H9 (cell line): ENCODE results near the gene ATP6V1C2. TPM values are rescaled to one million over a fixed set of nuclear protein-coding genes. Genes with fewer than 3 reads are reported as not detected.

Source experiments
- DNase-seq: peaks from one replicate; pipeline ENCODE4 v3.0.0-alpha.2; 2017
- H2AFZ ChIP-seq: one replicate; pipeline ENCODE4 v1.6.1; 2013; ENCODE audit warnings: mild to moderate bottlenecking, low read length, control low read depth, moderate library complexity
- H2AK5ac ChIP-seq: 2 replicates; pipeline ENCODE4 v1.6.1; 2013; ENCODE audit warnings: low read length, control low read depth, mixed read lengths; ENCODE audit not compliant: insufficient read length
- H2BK120ac ChIP-seq: one replicate; pipeline ENCODE4 v1.6.1; 2013; ENCODE audit warnings: low read depth, mild to moderate bottlenecking, low read length, control low read depth, inconsistent platforms; ENCODE audit not compliant: poor library complexity, severe bottlenecking
- H2BK12ac ChIP-seq: 2 replicates; pipeline ENCODE4 v1.6.1; 2013; ENCODE audit warnings: low read length, control low read depth, mixed read lengths, low read depth; ENCODE audit not compliant: insufficient read length
- H2BK15ac ChIP-seq: 2 replicates; pipeline ENCODE4 v1.6.1; 2013; ENCODE audit warnings: low read depth, low read length, control low read depth
- H2BK20ac ChIP-seq: one replicate; pipeline ENCODE4 v1.6.1; 2013; ENCODE audit warnings: low read depth, mild to moderate bottlenecking, low read length, control low read depth, inconsistent platforms; ENCODE audit not compliant: poor library complexity, severe bottlenecking
- H2BK5ac ChIP-seq: 2 replicates; pipeline ENCODE4 v1.6.1; 2013; ENCODE audit warnings: low read length, control low read depth, mixed read lengths; ENCODE audit not compliant: insufficient read length
- H3K14ac ChIP-seq: 2 replicates; pipeline ENCODE4 v1.6.1; 2013; ENCODE audit warnings: low read length, control low read depth; ENCODE audit not compliant: insufficient read depth
- H3K18ac ChIP-seq: 2 replicates; pipeline ENCODE4 v1.6.1; 2013; ENCODE audit warnings: low read depth, mild to moderate bottlenecking, mixed read lengths, low read length, control low read depth; ENCODE audit not compliant: insufficient read length
- H3K23ac ChIP-seq: 2 replicates; pipeline ENCODE4 v1.6.1; 2013; ENCODE audit warnings: low read length, control low read depth, mixed read lengths, low read depth; ENCODE audit not compliant: insufficient read length
- H3K23me2 ChIP-seq: 2 replicates; pipeline ENCODE4 v1.6.1; 2013; ENCODE audit warnings: low read depth, mild to moderate bottlenecking, mixed read lengths, low read length, control low read depth; ENCODE audit not compliant: insufficient read length, poor library complexity, severe bottlenecking
- H3K27ac ChIP-seq: 2 replicates; pipeline ENCODE4 v1.5.1; 2013; ENCODE audit warnings: low read length, control low read depth, mixed read lengths, low read depth; ENCODE audit not compliant: insufficient read length
- H3K27me3 ChIP-seq: 2 replicates; pipeline ENCODE4 v1.6.1; 2013; ENCODE audit warnings: low read length, control low read depth, inconsistent platforms; ENCODE audit not compliant: insufficient read depth
- H3K4ac ChIP-seq: 2 replicates; pipeline ENCODE4 v1.6.1; 2013; ENCODE audit warnings: low read depth, mild to moderate bottlenecking, control low read depth, inconsistent platforms, low read length, moderate library complexity
- H3K4me1 ChIP-seq: 2 replicates; pipeline ENCODE4 v1.6.1; 2013; ENCODE audit warnings: low read length, control low read depth, inconsistent platforms; ENCODE audit not compliant: insufficient read depth
- H3K4me2 ChIP-seq: 2 replicates; pipeline ENCODE4 v1.6.1; 2013; ENCODE audit warnings: low read length, control low read depth, mixed read lengths; ENCODE audit not compliant: insufficient read length, insufficient read depth
- H3K56ac ChIP-seq: 2 replicates; pipeline ENCODE4 v1.6.1; 2013; ENCODE audit warnings: low read depth, mild to moderate bottlenecking, mixed read lengths, low read length, control low read depth; ENCODE audit not compliant: insufficient read length
- H3K79me1 ChIP-seq: 2 replicates; pipeline ENCODE4 v1.6.1; 2013; ENCODE audit warnings: low read depth, mild to moderate bottlenecking, moderate library complexity, low read length, control low read depth, inconsistent platforms; ENCODE audit not compliant: insufficient read depth, poor library complexity, severe bottlenecking
- H3K79me2 ChIP-seq: 2 replicates; pipeline ENCODE4 v1.6.1; 2013; ENCODE audit warnings: low read length, control low read depth, inconsistent platforms; ENCODE audit not compliant: insufficient read depth
- H3K9ac ChIP-seq: 2 replicates; pipeline ENCODE4 v1.6.1; 2013; ENCODE audit warnings: low read length, control low read depth, mixed read lengths; ENCODE audit not compliant: insufficient read length; ENCODE audit errors: extremely low read depth
- H3K9me3 ChIP-seq: one replicate; pipeline ENCODE4 v1.6.1; 2013; ENCODE audit warnings: low read depth, low read length, inconsistent platforms; ENCODE audit not compliant: control insufficient read depth
- H3T11ph ChIP-seq: one replicate; pipeline ENCODE4 v1.6.1; 2013; ENCODE audit warnings: mild to moderate bottlenecking, low read length, control low read depth, inconsistent platforms
- H4K20me1 ChIP-seq: one replicate; pipeline ENCODE4 v1.6.1; 2013; ENCODE audit not compliant: control insufficient read depth, insufficient read length, insufficient read depth
- H4K5ac ChIP-seq: 2 replicates; pipeline ENCODE4 v1.6.1; 2013; ENCODE audit warnings: low read depth, mild to moderate bottlenecking, mixed read lengths, low read length, control low read depth; ENCODE audit not compliant: insufficient read length
- H4K8ac ChIP-seq: replicated peaks from 2 replicates; pipeline ENCODE4 v1.6.1; 2013; ENCODE audit warnings: low read length, control low read depth, mixed read lengths, low read depth; ENCODE audit not compliant: insufficient read length
- H4K91ac ChIP-seq: 2 replicates; pipeline ENCODE4 v1.6.1; 2013; ENCODE audit warnings: low read depth, mild to moderate bottlenecking, moderate library complexity, mixed read lengths, low read length, control low read depth; ENCODE audit not compliant: insufficient read length
- H3K27ac Mint-ChIP-seq, 3 experiments: 2 replicates in 2 of 3; 3 replicates in 1 of 3; pipeline ENCODE4 v1.8.0; 2020 to 2021; ENCODE audit warnings: mixed read lengths in 3 of 3, mild to moderate bottlenecking in 1 of 3, moderate library complexity in 1 of 3
- H3K27me3 Mint-ChIP-seq: 2 replicates; pipeline ENCODE4 v1.8.0; 2021; ENCODE audit warnings: low read depth, mild to moderate bottlenecking, moderate library complexity, mixed read lengths
- H3K36me3 Mint-ChIP-seq, 3 experiments: 2 replicates in 2 of 3; 3 replicates in 1 of 3; pipeline ENCODE4 v1.8.0; 2020 to 2021; ENCODE audit warnings: low read depth in 3 of 3, mixed read lengths in 3 of 3; ENCODE audit not compliant: insufficient read depth in 1 of 3
- H3K4me1 Mint-ChIP-seq, 2 experiments: 2 replicates each; pipeline ENCODE4 v1.8.0; 2020; ENCODE audit warnings: mixed read lengths in 2 of 2
- H3K4me3 Mint-ChIP-seq, 2 experiments: 2 replicates in 1 of 2; 3 replicates in 1 of 2; pipeline ENCODE4 v1.8.0; 2020 to 2021; ENCODE audit warnings: mild to moderate bottlenecking in 2 of 2, mixed read lengths in 2 of 2, moderate library complexity in 1 of 2
- H3K9me3 Mint-ChIP-seq, 2 experiments: 2 replicates in 1 of 2; 3 replicates in 1 of 2; pipeline ENCODE4 v1.8.0; 2020; ENCODE audit warnings: mild to moderate bottlenecking in 2 of 2, mixed read lengths in 2 of 2, moderate library complexity in 1 of 2
- CTCF ChIP-seq: fragments of 200-600 bp; sonication (generic); conservative IDR thresholded peaks from 3 replicates; pipeline ENCODE4 v1.8.0; 2021; ENCODE audit warnings: antibody characterized with exemption, mild to moderate bottlenecking
- WGBS: extraction: QIAGEN DNeasy Blood & Tissue Kit; methylation state at CpG from one replicate; pipeline ENCODE4 v1.1.7; 2013; ENCODE audit warnings: missing lambda C conversion rate, low lambda C conversion rate, mixed read lengths; ENCODE audit not compliant: insufficient read length; ENCODE audit errors: extremely low coverage; 5-methylcytosine and 5-hydroxymethylcytosine counted together
- total RNA-seq: library from RNA; stranded (reverse); gene quantifications from 2 replicates; pipeline ENCODE4 v1.2.1, GENCODE V29; 2021

The ATP6V1C2 gene
- total RNA-seq, 1 experiment from 2014 or later, result 1.2 TPM

- Histone ChIP-seq H2BK15ac (no peak overlapping the region), H3K4me1 (peaks cover 3% of the 10 kb centered on the region), H3T11ph (no peak overlapping the region), H3K23me2 (peaks cover 5% of the 10 kb centered on the region), H3K18ac (no peak overlapping the region), H2AK5ac (no peak overlapping the region), H2BK120ac (no peak overlapping the region), H4K20me1 (no peaks in the 10 kb centered on the region), H3K4me2 (no peak overlapping the region), H3K27ac (no peak overlapping the region), H2BK20ac (no peak overlapping the region), H3K9ac (no peak overlapping the region), H3K9me3 (no peaks in the 10 kb centered on the region), H3K23ac (no peak overlapping the region), H3K79me1 (peaks cover 11% of the 10 kb centered on the region), H3K14ac (no peak overlapping the region), H4K91ac (no peak overlapping the region), H4K8ac (no peak overlapping the region), H2BK12ac (no peak overlapping the region), H2AFZ (no peak overlapping the region), H3K27me3 (no peaks in the 10 kb centered on the region), H3K56ac (no peak overlapping the region), H3K79me2 (peaks cover 27% of the 10 kb centered on the region), H3K4ac (no peak overlapping the region), H2BK5ac (no peak overlapping the region), H4K5ac (no peak overlapping the region)
- TF ChIP-seq CTCF, result no peak
- no peaks in the 10 kb centered on the region for H3K9me3 Mint-ChIP-seq
- H3K27me3 Mint-ChIP-seq, result no peaks in the 10 kb centered on the region; the same call in none of the 2 replicates
- H3K4me3 Mint-ChIP-seq, result peak overlapping the region in 1 of 2 experiments; percentile 71; a peak in 2 of 5 replicates
- H3K4me1 Mint-ChIP-seq, result peaks cover 0 to 7% of the 10 kb centered on the region in 2 experiments; a peak in 2 of 4 replicates
- no CpG with 5 or more reads among the region's 6 CpGs for WGBS
- no peak overlapping the region for H3K27ac Mint-ChIP-seq
- DNase-seq, result no peak
- H3K36me3 Mint-ChIP-seq, result no peaks in the 10 kb centered on the region; a peak in 1 of 7 replicates
These were observed 29.9 kb upstream of the ATP6V1C2 start for GRCh38 chr2:10691521-10691920.
